HG03571 (cell line): ENCODE data around the gene NFIA.

Source experiments
- ATAC-seq: cut with Tn5 transposase; IDR thresholded peaks from one replicate; pipeline ENCODE4 v1.9.1; 2021; ENCODE audit not compliant: unreplicated experiment

Gene NFIA

GRCh38 chr1:61174060-61174795, 91.9 kb downstream of the NFIA start:
- no peak for ATAC-seq

- ATAC-seq = no peak
Observed at GRCh38 chr1:61175976-61176375, 93.6 kb downstream of the NFIA start.

- ATAC-seq = no peak
Observed at GRCh38 chr1:61181067-61182038, 99.0 kb downstream of the NFIA start.

GRCh38 chr1:61182049-61182448, 99.7 kb downstream of the NFIA start:
- ATAC-seq = no peak

- no peak for ATAC-seq
Observed at GRCh38 chr1:61182480-61182879, 100.1 kb downstream of the NFIA start.

- ATAC-seq = no peak
Observed at GRCh38 chr1:61183471-61184039, 101.2 kb downstream of the NFIA start.

GRCh38 chr1:61184040-61184713, 101.8 kb downstream of the NFIA start:
- no peak for ATAC-seq

GRCh38 chr1:61184714-61185106, 102.3 kb downstream of the NFIA start:
- no peak for ATAC-seq

- no peak for ATAC-seq
Observed at GRCh38 chr1:61186753-61187152, 104.4 kb downstream of the NFIA start.

- no peak for ATAC-seq
Observed at GRCh38 chr1:61187352-61188086, 105.2 kb downstream of the NFIA start.

- ATAC-seq = no peak
Observed at GRCh38 chr1:61190153-61190552, 107.8 kb downstream of the NFIA start.

GRCh38 chr1:61190618-61191432, 108.5 kb downstream of the NFIA start:
- no peak for ATAC-seq

GRCh38 chr1:61191433-61191720, 109.0 kb downstream of the NFIA start:
- no peak for ATAC-seq

- ATAC-seq = no peak
Observed at GRCh38 chr1:61192663-61193330, 110.4 kb downstream of the NFIA start.

GRCh38 chr1:61193808-61194207, 111.4 kb downstream of the NFIA start:
- ATAC-seq = no peak

- no peak for ATAC-seq
Observed at GRCh38 chr1:61198554-61198953, 116.2 kb downstream of the NFIA start.

- ATAC-seq = no peak
Observed at GRCh38 chr1:61201035-61201434, 118.7 kb downstream of the NFIA start.

- no peak for ATAC-seq
Observed at GRCh38 chr1:61202854-61203598, 120.7 kb downstream of the NFIA start.

- no peak for ATAC-seq
Observed at GRCh38 chr1:61204528-61204927, 122.2 kb downstream of the NFIA start.
